DMS 273 (cell line): ENCODE results near the gene RPSA.
"Not testable (repeated sequence)": the region's sequence is repeated elsewhere in the genome, so short reads cannot be mapped to it uniquely, and the experiment has no call there.

Experiments used
- DNase-seq: peaks from one replicate; lab custom pipeline; 2025; ENCODE audit not compliant: unreplicated experiment; lab: John Stamatoyannopoulos, UW

Gene RPSA

GRCh38 chr3:39388741-39389248, 17.7 kb upstream of the RPSA start:
- no peak for DNase-seq

- no peak for DNase-seq
Measured at GRCh38 chr3:39390181-39390580, 16.3 kb upstream of the RPSA start.

GRCh38 chr3:39396690-39397089, 9.8 kb upstream of the RPSA start:
- DNase-seq: no peak

- no peak for DNase-seq
Measured at GRCh38 chr3:39398700-39399099, 7.8 kb upstream of the RPSA start.

- no peak for DNase-seq
Measured at GRCh38 chr3:39401983-39402382, 4.5 kb upstream of the RPSA start.

GRCh38 chr3:39404943-39405686, 1.4 kb upstream of the RPSA start:
- no peak for DNase-seq

GRCh38 chr3:39405687-39406367, 693 bp upstream of the RPSA start:
- DNase-seq: no peak

GRCh38 chr3:39407259-39407629, 724 bp downstream of the RPSA start:
- DNase-seq: peak; percentile 24

- peak; percentile 5 for DNase-seq
Measured at GRCh38 chr3:39407773-39408492, 1.4 kb downstream of the RPSA start.

- DNase-seq: peak; percentile 3
Measured at GRCh38 chr3:39408493-39409372, 2.2 kb downstream of the RPSA start.

- no peak for DNase-seq
Measured at GRCh38 chr3:39409514-39410136, 3.1 kb downstream of the RPSA start.

GRCh38 chr3:39410893-39411292, 4.4 kb downstream of the RPSA start:
- DNase-seq: no peak

GRCh38 chr3:39412668-39413260, 6.2 kb downstream of the RPSA start:
- DNase-seq: no peak

GRCh38 chr3:39413691-39414420, 7.3 kb downstream of the RPSA start:
- DNase-seq: peak; percentile 62

GRCh38 chr3:39414421-39414907, 7.9 kb downstream of the RPSA start:
- DNase-seq: peak; percentile 62

GRCh38 chr3:39415302-39415701, 8.8 kb downstream of the RPSA start:
- DNase-seq: peak; percentile 33

GRCh38 chr3:39415983-39416382, 9.5 kb downstream of the RPSA start:
- peak; percentile 39 for DNase-seq

GRCh38 chr3:39416998-39417397, 10.5 kb downstream of the RPSA start:
- DNase-seq: not testable (repeated sequence)

- not testable (repeated sequence) for DNase-seq
Measured at GRCh38 chr3:39418556-39419225, 12.2 kb downstream of the RPSA start.
